Measurements from ENCODE around the gene UBE2J2. TPM values are rescaled to one million over a fixed set of nuclear protein-coding genes. Genes with fewer than 3 reads are reported as not detected.
A peak's percentile ranks its signal among the peaks of the same experiment; 100 is the strongest.

The UBE2J2 gene
- total RNA-seq, 1 donor from 2014 or later = 56.7 TPM

GRCh38 chr1:1247341-1247913 is 26.2 kb downstream of the UBE2J2 start:
- DNase-seq (ENCODE audit: extremely low spot score in 2 of 2) = no peak
- TF ChIP-seq CTCF (IDR thresholded peaks at IDR 0.05) = no peak
- no peak for TF ChIP-seq POLR2AphosphoS5 (IDR thresholded peaks at IDR 0.05; ENCODE audit: insufficient read depth in 1 of 2, low read depth in 1 of 2)
- TF ChIP-seq POLR2A (IDR thresholded peaks at IDR 0.05) = no peak
- intact Hi-C loops (cut with DNase I) = no loop called here
- Histone ChIP-seq H3K36me3 (no peaks in the 10 kb centered on the region), H3K4me3 (no peak overlapping the region), H3K9me3 (no peaks in the 10 kb centered on the region), H3K27me3 (no peaks in the 10 kb centered on the region), H3K27ac (no peak overlapping the region), H3K4me1 (peaks cover 10% of the 10 kb centered on the region)

DNA sequence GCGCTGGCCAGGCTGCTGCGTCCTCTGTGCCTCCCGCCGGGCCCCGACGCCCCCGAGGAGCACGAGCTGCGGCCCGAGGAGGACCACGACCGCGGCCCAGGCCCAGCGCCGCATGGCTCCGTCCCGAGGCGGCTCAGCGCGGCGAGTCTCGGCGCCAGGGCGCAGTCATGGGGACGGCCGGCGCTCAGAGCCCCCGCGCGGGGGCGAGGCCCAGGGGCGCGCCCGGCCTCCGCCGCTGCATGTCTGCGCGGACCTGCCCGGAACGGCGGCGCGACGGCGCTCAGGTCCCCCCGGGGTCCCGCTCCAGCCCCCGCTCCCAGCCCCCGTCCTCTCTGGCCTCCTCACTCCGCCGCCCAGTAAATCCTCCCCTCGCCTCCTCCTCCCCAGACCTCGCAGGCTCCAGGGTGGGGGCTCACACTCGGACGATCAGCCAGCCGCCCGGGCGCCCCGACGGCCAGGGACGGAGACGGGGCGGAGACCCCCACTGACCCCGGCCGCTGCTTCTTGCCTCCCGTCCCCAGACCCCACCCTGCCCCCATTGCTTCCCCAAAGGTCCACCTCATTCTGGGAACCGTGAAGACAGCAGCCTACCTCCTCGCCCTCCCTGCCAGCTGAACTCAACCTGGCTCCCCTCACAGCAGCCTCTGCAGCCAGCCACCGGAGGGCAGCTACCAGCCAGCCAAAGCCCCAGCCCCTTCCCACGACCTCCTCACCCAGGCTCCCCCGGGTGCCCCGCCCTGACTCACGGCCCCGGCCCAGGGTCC is 26.9 kb downstream of the UBE2J2 start, which contains the start of gene C1QTNF12:
TSS of gene C1QTNF12 (minus strand) at position 146 of the 764 bp plus-strand sequence. CDS start at position 114, 32 bp downstream.
- peaks cover 10% of the 10 kb centered on the region for H3K4me1 ChIP-seq
- no peak within 1 kb of the TSS for H3K27ac ChIP-seq
- TF ChIP-seq CTCF (IDR thresholded peaks at IDR 0.05) = no peak
- no peak for TF ChIP-seq POLR2AphosphoS5 (IDR thresholded peaks at IDR 0.05; ENCODE audit: insufficient read depth in 1 of 2, low read depth in 1 of 2)
- TF ChIP-seq POLR2A (IDR thresholded peaks at IDR 0.05) = no peak
- H3K27me3 ChIP-seq = no peaks in the 10 kb centered on the region
- no peaks in the 10 kb centered on the region for H3K9me3 ChIP-seq
- intact Hi-C loops (cut with DNase I) = no loop called here
- DNase-seq (ENCODE audit: extremely low spot score in 2 of 2) = no peak
- H3K4me3 ChIP-seq = peak within 1 kb of the TSS in 1 of 2 donors; percentile 18
- H3K36me3 ChIP-seq = no peaks in the 10 kb centered on the region

- TF ChIP-seq POLR2A (IDR thresholded peaks at IDR 0.05) = no peak
- no peak for TF ChIP-seq POLR2AphosphoS5 (IDR thresholded peaks at IDR 0.05; ENCODE audit: insufficient read depth in 1 of 2, low read depth in 1 of 2)
- TF ChIP-seq CTCF (IDR thresholded peaks at IDR 0.05) = no peak
- H3K27me3 ChIP-seq = no peaks in the 10 kb centered on the region
These were observed 27.7 kb downstream of the UBE2J2 start for GRCh38 chr1:1245817-1246576.

GRCh38 chr1:1245178-1245816 is 28.4 kb downstream of the UBE2J2 start:
- TF ChIP-seq POLR2A (IDR thresholded peaks at IDR 0.05) (no peak), POLR2AphosphoS5 (IDR thresholded peaks at IDR 0.05; ENCODE audit: insufficient read depth in 1 of 2, low read depth in 1 of 2) (no peak), CTCF (IDR thresholded peaks at IDR 0.05) (no peak)
- DNase-seq (ENCODE audit: extremely low spot score in 2 of 2) = no peak
- Histone ChIP-seq H3K27ac (no peak overlapping the region), H3K4me3 (no peak overlapping the region), H3K36me3 (no peaks in the 10 kb centered on the region), H3K4me1 (peaks cover 10% of the 10 kb centered on the region), H3K9me3 (no peaks in the 10 kb centered on the region), H3K27me3 (no peaks in the 10 kb centered on the region)
- intact Hi-C loops (cut with DNase I) = no loop called here

More at GRCh38 chr1:1245817-1246576, 27.7 kb downstream of the UBE2J2 start:
- Histone ChIP-seq H3K4me3 (peak overlapping the region in 1 of 2 donors; percentile 18), H3K4me1 (peaks cover 10% of the 10 kb centered on the region), H3K36me3 (no peaks in the 10 kb centered on the region), H3K9me3 (no peaks in the 10 kb centered on the region), H3K27ac (no peak overlapping the region)
- no peak for DNase-seq (ENCODE audit: extremely low spot score in 2 of 2)
- intact Hi-C loops (cut with DNase I) = no loop called here
